Measurements from ENCODE around the gene BBS4. TPM values are rescaled to one million over a fixed set of nuclear protein-coding genes. Genes with fewer than 3 reads are reported as not detected.

Gene BBS4
- total RNA-seq, 5 donors from 2014 or later (not counting 1 experiment from before 2014, with no cell fraction given): 16.1 to 19.7 (median 16.6) TPM

GRCh38 chr15:72671525-72671924 is 14.5 kb upstream of the BBS4 start:
- no peak overlapping the region for H3K4me3 Mint-ChIP-seq
- POLR2A ChIA-PET: interaction anchor here in 1 of 2 donors (0.7 kb wide), 1 partner anchor 358 kb away, joined by 5 read pairs; no protein-coding TSS in a partner anchor
- Histone ChIP-seq H3K27me3 (replicated peaks in 1 of 2; ENCODE audit: control insufficient read depth in 2 of 2, extremely low read depth in 1 of 2, insufficient read depth in 2 of 2, low read length in 1 of 2) (peaks cover 2 to 24% of the 10 kb centered on the region in 2 experiments), H3K27ac (ENCODE audit: low read length) (no peak overlapping the region), H3K4me3 (ENCODE audit: control insufficient read depth in 1 of 2, extremely low read depth in 1 of 2, low read length in 1 of 2) (no peak overlapping the region), H3K36me3 (ENCODE audit: control insufficient read depth in 2 of 2, extremely low read depth in 1 of 2, insufficient read depth in 1 of 2, low read length in 1 of 2) (no peaks in the 10 kb centered on the region), H3K4me1 (ENCODE audit: control insufficient read depth in 1 of 2, extremely low read depth in 1 of 2, insufficient read depth in 2 of 2, low read length in 2 of 2) (peaks cover 0 to 7% of the 10 kb centered on the region in 2 experiments), H3K9me3 (no peaks in the 10 kb centered on the region)
- no peak overlapping the region for H3K27ac Mint-ChIP-seq
- H3K4me1 Mint-ChIP-seq: peaks cover 2 to 7% (median 5%) of the 10 kb centered on the region in 3 donors
- WGBS (ENCODE audit: insufficient coverage): 58% methylated on average over 2 of the region's 3 CpGs
- CTCF ChIA-PET: interaction anchor here in 1 of 2 donors (0.5 to 2.1 kb wide), 8 partner anchors 10 to 1173 kb away, joined by 3 to 13 read pairs (median 4); partner anchors contain the start of genes BBS4 and HIGD2B
- ATAC-seq (replicated peaks in 1 of 4): no peak
- H3K27me3 Mint-ChIP-seq: peaks cover 5 to 26% of the 10 kb centered on the region in 2 donors
- no peak for DNase-seq
- H3K36me3 Mint-ChIP-seq: no peaks in the 10 kb centered on the region
- H3K9me3 Mint-ChIP-seq: no peaks in the 10 kb centered on the region

- Histone ChIP-seq H3K27me3 (replicated peaks in 1 of 2; ENCODE audit: control insufficient read depth in 2 of 2, extremely low read depth in 1 of 2, insufficient read depth in 2 of 2, low read length in 1 of 2) (peaks cover 2 to 32% of the 10 kb centered on the region in 2 experiments), H3K4me1 (ENCODE audit: control insufficient read depth in 1 of 2, extremely low read depth in 1 of 2, insufficient read depth in 2 of 2, low read length in 2 of 2) (no peaks in the 10 kb centered on the region), H3K4me3 (ENCODE audit: control insufficient read depth in 1 of 2, extremely low read depth in 1 of 2, low read length in 1 of 2) (no peak overlapping the region), H3K36me3 (ENCODE audit: control insufficient read depth in 2 of 2, extremely low read depth in 1 of 2, insufficient read depth in 1 of 2, low read length in 1 of 2) (no peaks in the 10 kb centered on the region), H3K27ac (ENCODE audit: low read length) (no peak overlapping the region), H3K9me3 (no peaks in the 10 kb centered on the region)
- Mint-ChIP-seq H3K27ac (no peak overlapping the region), H3K36me3 (no peaks in the 10 kb centered on the region), H3K4me1 (no peaks in the 10 kb centered on the region), H3K4me3 (no peak overlapping the region), H3K9me3 (no peaks in the 10 kb centered on the region), H3K27me3 (peaks cover 24 to 41% of the 10 kb centered on the region in 2 donors)
- ChIA-PET CTCF (no interaction called here), POLR2A (no interaction called here)
- DNase-seq (no peak), ATAC-seq (replicated peaks in 1 of 4) (no peak)
- 83% methylated on average over 1 of the region's 4 CpGs for WGBS (ENCODE audit: insufficient coverage)
Observed at GRCh38 chr15:72676838-72677237, 9.2 kb upstream of the BBS4 start.

GRCh38 chr15:72680931-72681330 is 5.1 kb upstream of the BBS4 start:
- Histone ChIP-seq H3K9me3 (no peaks in the 10 kb centered on the region), H3K27me3 (replicated peaks in 1 of 2; ENCODE audit: control insufficient read depth in 2 of 2, extremely low read depth in 1 of 2, insufficient read depth in 2 of 2, low read length in 1 of 2) (peaks cover 0 to 19% of the 10 kb centered on the region in 2 experiments), H3K36me3 (ENCODE audit: control insufficient read depth in 2 of 2, extremely low read depth in 1 of 2, insufficient read depth in 1 of 2, low read length in 1 of 2) (no peaks in the 10 kb centered on the region), H3K4me1 (ENCODE audit: control insufficient read depth in 1 of 2, extremely low read depth in 1 of 2, insufficient read depth in 2 of 2, low read length in 2 of 2) (peaks cover 0 to 8% of the 10 kb centered on the region in 2 experiments), H3K4me3 (ENCODE audit: control insufficient read depth in 1 of 2, extremely low read depth in 1 of 2, low read length in 1 of 2) (no peak overlapping the region), H3K27ac (ENCODE audit: low read length) (no peak overlapping the region)
- Mint-ChIP-seq H3K4me3 (no peak overlapping the region), H3K27me3 (peaks cover 21 to 25% of the 10 kb centered on the region in 2 donors), H3K4me1 (peaks cover 6 to 10% (median 7%) of the 10 kb centered on the region in 3 donors), H3K9me3 (no peaks in the 10 kb centered on the region), H3K36me3 (no peaks in the 10 kb centered on the region), H3K27ac (no peak overlapping the region)
- WGBS (ENCODE audit: insufficient coverage): no CpG with 5 or more reads among the region's 3 CpGs
- POLR2A ChIA-PET: interaction anchor here in 1 of 2 donors (0.6 kb wide), 1 partner anchor 173 kb away, joined by 4 read pairs; no protein-coding TSS in a partner anchor
- CTCF ChIA-PET: interaction anchor here (0.6 to 1.1 kb wide), 3 partner anchors 10 to 1283 kb away, joined by 3 to 4 read pairs (median 3); no protein-coding TSS in a partner anchor
- DNase-seq (no peak), ATAC-seq (replicated peaks in 1 of 4) (no peak)

- H3K9me3 Mint-ChIP-seq: no peaks in the 10 kb centered on the region
Observed at GRCh38 chr15:72682772-72683171, 3.2 kb upstream of the BBS4 start.

GRCh38 chr15:72685301-72685924 is 594 bp upstream of the BBS4 start:
- 9% methylated on average over 7 of the region's 23 CpGs for WGBS (ENCODE audit: insufficient coverage)
- Mint-ChIP-seq H3K27ac (peak overlapping the region; percentile 92 to 93), H3K4me3 (peak overlapping the region; percentile 96 to 98 (median 98)), H3K4me1 (peaks cover 14 to 24% (median 17%) of the 10 kb centered on the region in 3 donors), H3K27me3 (no peaks in the 10 kb centered on the region), H3K36me3 (no peaks in the 10 kb centered on the region), H3K9me3 (no peaks in the 10 kb centered on the region)
- H3K4me3 ChIP-seq (ENCODE audit: control insufficient read depth in 1 of 2, extremely low read depth in 1 of 2, low read length in 1 of 2): peak overlapping the region; percentile 88 to 96
- DNase-seq (peak in 2 of 35 experiments; percentile 1 to 2), ATAC-seq (replicated peaks in 1 of 4) (peak in 2 of 4 experiments; percentile 7 to 9)
- peaks cover 0 to 14% of the 10 kb centered on the region in 2 experiments for H3K4me1 ChIP-seq (ENCODE audit: control insufficient read depth in 1 of 2, extremely low read depth in 1 of 2, insufficient read depth in 2 of 2, low read length in 2 of 2)
- H3K9me3 ChIP-seq: no peaks in the 10 kb centered on the region
- H3K27ac ChIP-seq (ENCODE audit: low read length): peak overlapping the region; percentile 89
- CTCF ChIA-PET: interaction anchor here (0.5 to 2.7 kb wide), 5 partner anchors 14 to 905 kb away, joined by 3 to 7 read pairs (median 3); no protein-coding TSS in a partner anchor
- no peaks in the 10 kb centered on the region for H3K36me3 ChIP-seq (ENCODE audit: control insufficient read depth in 2 of 2, extremely low read depth in 1 of 2, insufficient read depth in 1 of 2, low read length in 1 of 2)
- POLR2A ChIA-PET: interaction anchor here in 1 of 2 donors (1.5 kb wide), 1 partner anchor 208 kb away, joined by 4 read pairs; no protein-coding TSS in a partner anchor
- peaks cover 0 to 3% of the 10 kb centered on the region in 2 experiments for H3K27me3 ChIP-seq (replicated peaks in 1 of 2; ENCODE audit: control insufficient read depth in 2 of 2, extremely low read depth in 1 of 2, insufficient read depth in 2 of 2, low read length in 1 of 2)

More at GRCh38 chr15:72682772-72683171, 3.2 kb upstream of the BBS4 start:
- peaks cover 9 to 11% of the 10 kb centered on the region in 2 donors for H3K27me3 Mint-ChIP-seq
- no peak overlapping the region for H3K27ac Mint-ChIP-seq
- H3K4me3 Mint-ChIP-seq: no peak overlapping the region
- ATAC-seq (replicated peaks in 1 of 4) (no peak), DNase-seq (no peak)
- H3K27me3 ChIP-seq (replicated peaks in 1 of 2; ENCODE audit: control insufficient read depth in 2 of 2, extremely low read depth in 1 of 2, insufficient read depth in 2 of 2, low read length in 1 of 2): peaks cover 0 to 13% of the 10 kb centered on the region in 2 experiments
- WGBS (ENCODE audit: insufficient coverage): 80% methylated on average over 1 of the region's 3 CpGs
- peaks cover 0 to 14% of the 10 kb centered on the region in 2 experiments for H3K4me1 ChIP-seq (ENCODE audit: control insufficient read depth in 1 of 2, extremely low read depth in 1 of 2, insufficient read depth in 2 of 2, low read length in 2 of 2)
- H3K4me3 ChIP-seq (ENCODE audit: control insufficient read depth in 1 of 2, extremely low read depth in 1 of 2, low read length in 1 of 2): no peak overlapping the region
- ChIA-PET CTCF (no interaction called here), POLR2A (interaction anchor here in 1 of 2 donors (0.6 kb wide), 1 partner anchor 552 kb away, joined by 4 read pairs; no protein-coding TSS in a partner anchor)
- H3K36me3 Mint-ChIP-seq: no peaks in the 10 kb centered on the region
- H3K9me3 ChIP-seq: no peaks in the 10 kb centered on the region
- H3K4me1 Mint-ChIP-seq: peaks cover 14 to 19% (median 17%) of the 10 kb centered on the region in 3 donors
- H3K36me3 ChIP-seq (ENCODE audit: control insufficient read depth in 2 of 2, extremely low read depth in 1 of 2, insufficient read depth in 1 of 2, low read length in 1 of 2): no peaks in the 10 kb centered on the region
- H3K27ac ChIP-seq (ENCODE audit: low read length): no peak overlapping the region

GRCh38 chr15:72688697-72689096 is 2.7 kb downstream of the BBS4 start:
- no peak overlapping the region for H3K27ac ChIP-seq (ENCODE audit: low read length)
- H3K9me3 Mint-ChIP-seq: no peaks in the 10 kb centered on the region
- peaks cover 0 to 14% of the 10 kb centered on the region in 2 experiments for H3K4me1 ChIP-seq (ENCODE audit: control insufficient read depth in 1 of 2, extremely low read depth in 1 of 2, insufficient read depth in 2 of 2, low read length in 2 of 2)
- H3K27me3 ChIP-seq (replicated peaks in 1 of 2; ENCODE audit: control insufficient read depth in 2 of 2, extremely low read depth in 1 of 2, insufficient read depth in 2 of 2, low read length in 1 of 2): no peaks in the 10 kb centered on the region
- no CpG with 5 or more reads among the region's 5 CpGs for WGBS (ENCODE audit: insufficient coverage)
- ChIA-PET CTCF (interaction anchor here in 1 of 2 donors (0.7 kb wide), 1 partner anchor 215 kb away, joined by 4 read pairs; no protein-coding TSS in a partner anchor), POLR2A (interaction anchor here in 1 of 2 donors (0.7 kb wide), 1 partner anchor 89 kb away, joined by 4 read pairs; no protein-coding TSS in a partner anchor)
- H3K4me3 ChIP-seq (ENCODE audit: control insufficient read depth in 1 of 2, extremely low read depth in 1 of 2, low read length in 1 of 2): no peak overlapping the region
- H3K27ac Mint-ChIP-seq: no peak overlapping the region
- H3K27me3 Mint-ChIP-seq: no peaks in the 10 kb centered on the region
- no peaks in the 10 kb centered on the region for H3K36me3 ChIP-seq (ENCODE audit: control insufficient read depth in 2 of 2, extremely low read depth in 1 of 2, insufficient read depth in 1 of 2, low read length in 1 of 2)
- H3K36me3 Mint-ChIP-seq: no peaks in the 10 kb centered on the region
- H3K9me3 ChIP-seq: no peaks in the 10 kb centered on the region
- DNase-seq (no peak), ATAC-seq (replicated peaks in 1 of 4) (no peak)
- H3K4me1 Mint-ChIP-seq: peaks cover 14 to 26% (median 20%) of the 10 kb centered on the region in 3 donors
- no peak overlapping the region for H3K4me3 Mint-ChIP-seq
